CD4-positive, alpha-beta T cell treated with Interleukin-2 at 100 ng/mL for 4 hours (primary cell): ENCODE results near the gene IGIP.

ENCODE experiments used
- DNase-seq: peaks from one replicate; pipeline ENCODE4 v3.0.0-alpha.2; 2020; ENCODE audit warnings: low spot score

Gene IGIP

GRCh38 chr5:140111859-140112551 is 13.7 kb upstream of the IGIP start:
- no peak for DNase-seq

DNA sequence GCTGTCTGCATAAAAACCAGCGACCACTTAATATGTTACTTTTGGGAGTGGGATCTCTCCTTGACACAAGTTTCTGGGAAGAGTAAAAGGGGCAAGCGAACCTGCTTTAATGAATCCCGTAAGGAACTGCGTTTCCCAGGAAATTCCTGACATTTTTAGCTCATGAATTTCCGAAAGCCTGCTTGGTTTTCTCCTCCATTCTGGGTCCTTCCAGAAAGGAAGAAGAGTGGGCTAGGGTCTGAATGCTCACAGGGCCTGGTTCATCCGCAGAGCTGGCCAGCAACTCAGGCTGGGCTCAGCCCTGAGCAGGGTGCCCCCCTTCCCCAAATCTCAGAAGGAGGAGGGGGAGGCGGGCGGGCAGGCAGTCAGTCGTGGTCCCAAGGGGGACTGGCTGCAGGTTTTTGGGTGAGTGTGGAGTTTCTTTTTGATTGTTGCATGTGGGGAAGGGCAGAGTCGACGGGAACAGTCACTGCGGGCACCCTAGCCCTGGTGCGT is 13.0 kb upstream of the IGIP start:
- no peak for DNase-seq

- peak; percentile 11 for DNase-seq
Measured at GRCh38 chr5:140113180-140113698, 12.5 kb upstream of the IGIP start.

DNA sequence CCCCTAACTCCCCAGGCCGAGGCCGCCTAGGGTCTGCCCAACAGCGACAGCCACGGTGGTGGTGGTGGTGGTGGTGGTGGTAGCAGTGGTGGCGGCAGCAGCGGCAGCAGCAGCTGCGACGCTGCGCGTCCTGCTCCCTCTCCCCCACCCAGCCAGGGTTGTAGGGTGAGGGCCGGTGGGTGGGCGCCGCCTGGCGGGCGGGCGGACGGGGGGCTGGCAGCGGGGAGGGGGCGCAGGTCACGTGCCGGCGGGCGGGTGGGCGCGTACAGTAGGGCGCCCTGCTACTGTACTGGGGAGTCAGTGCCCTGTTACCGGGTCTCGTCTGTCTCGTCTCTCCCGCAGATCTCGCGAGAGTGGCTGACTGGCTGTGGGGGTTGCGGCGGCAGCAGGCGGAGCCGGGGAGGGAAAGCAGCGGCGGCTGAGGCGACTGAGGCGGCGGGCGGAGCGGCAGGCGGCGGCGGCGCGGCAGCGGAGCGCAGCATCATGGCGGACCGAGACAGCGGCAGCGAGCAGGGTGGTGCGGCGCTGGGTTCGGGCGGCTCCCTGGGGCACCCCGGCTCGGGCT is 12.0 kb upstream of the IGIP start, which contains the start of gene PURA:
Gene PURA (plus strand): TSS at position 411 of the 565 bp plus-strand sequence. CDS start 73 bp downstream, at position 484.
- DNase-seq: peak; percentile 98

- peak; percentile 30 for DNase-seq
Measured at GRCh38 chr5:140114341-140115185, 11.2 kb upstream of the IGIP start.

- DNase-seq: no peak
Measured at GRCh38 chr5:140115186-140115500, 10.6 kb upstream of the IGIP start.

DNA sequence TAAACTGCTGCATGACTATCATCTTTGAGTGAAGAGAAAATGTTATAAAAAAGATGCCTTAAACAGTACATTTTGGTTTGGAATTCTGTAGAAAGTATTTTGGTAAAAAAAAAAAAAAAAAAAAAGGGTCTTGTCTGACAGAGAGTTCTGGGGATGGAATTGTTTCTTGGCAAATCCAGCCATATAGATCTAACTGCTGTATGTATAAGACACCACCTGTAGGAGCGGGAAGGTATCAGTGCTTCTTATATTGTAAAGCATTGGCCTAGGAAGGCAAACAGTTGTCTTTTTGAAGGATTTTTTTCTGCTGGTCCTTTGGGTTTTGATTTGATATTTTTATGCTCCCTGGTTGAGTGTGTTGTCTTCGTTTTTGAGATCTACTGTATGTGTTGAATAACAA is 9.0 kb upstream of the IGIP start:
- no peak for DNase-seq

- no peak for DNase-seq
Measured at GRCh38 chr5:140117523-140117922, 8.2 kb upstream of the IGIP start.

DNA sequence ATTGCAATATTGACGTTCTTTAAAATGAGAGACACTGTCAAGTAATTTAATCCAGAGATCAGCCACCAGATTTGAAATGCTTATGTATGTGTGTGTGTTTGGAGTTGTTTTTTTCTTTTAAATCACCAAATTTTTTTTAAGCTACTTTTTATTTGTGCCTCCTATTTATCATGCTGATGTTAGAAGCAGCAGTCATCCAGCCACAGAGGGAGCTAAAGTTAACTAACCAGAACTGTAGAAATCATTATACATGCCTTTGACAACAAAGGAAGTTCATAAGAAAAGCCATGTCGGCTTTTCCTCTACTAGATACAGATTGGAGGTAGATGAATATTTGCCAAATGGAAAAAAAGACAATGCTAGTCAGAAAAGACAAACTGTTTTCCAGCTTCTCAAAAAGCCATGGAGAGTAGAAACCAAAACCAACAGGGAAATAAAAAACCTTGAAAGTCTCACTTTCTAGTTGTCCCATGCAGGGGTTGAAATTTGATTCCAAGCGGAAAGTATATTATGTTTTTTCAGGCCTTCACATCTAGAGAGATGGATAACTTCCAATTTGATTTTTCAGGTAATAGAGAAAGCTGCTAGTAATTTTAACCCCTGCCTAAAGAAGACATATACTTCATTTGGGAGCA is 7.3 kb upstream of the IGIP start:
- DNase-seq: no peak

DNA sequence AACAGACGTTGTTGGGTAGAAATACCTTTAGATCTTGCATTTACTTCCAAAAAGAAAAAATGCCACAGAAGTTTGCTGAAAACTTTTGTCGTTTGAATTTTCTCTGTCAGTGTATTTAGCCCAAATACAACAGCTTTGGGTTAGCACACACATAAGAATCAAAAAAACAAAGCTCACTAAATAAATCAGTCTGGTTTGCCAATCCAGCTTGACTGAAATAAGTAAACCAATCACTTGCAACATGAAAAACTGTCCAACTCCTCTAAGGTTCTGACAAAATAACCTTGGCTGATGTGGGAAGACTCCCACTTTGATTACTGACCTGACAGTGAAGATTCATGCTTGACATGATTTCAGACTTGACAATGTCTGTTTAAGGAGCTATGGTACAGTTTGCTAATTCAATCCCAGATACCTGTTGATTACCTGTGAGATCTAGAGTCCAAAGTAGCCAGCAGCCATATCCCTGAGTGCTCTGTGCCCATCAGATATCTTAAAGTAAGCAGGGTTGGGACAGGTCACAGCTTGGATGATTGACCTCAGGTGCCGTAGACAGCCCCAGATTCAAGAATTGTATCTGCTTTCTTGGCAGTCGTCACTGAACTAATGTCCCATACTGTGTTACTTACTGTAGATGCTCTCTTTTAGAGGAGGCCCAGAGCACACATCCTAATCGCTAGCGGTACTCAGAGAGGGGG is 727 bp downstream of the IGIP start:
- no peak for DNase-seq

GRCh38 chr5:140128376-140128775 is 2.6 kb downstream of the IGIP start:
- DNase-seq: no peak

GRCh38 chr5:140130949-140131733 is 5.4 kb downstream of the IGIP start:
- no peak for DNase-seq

DNA sequence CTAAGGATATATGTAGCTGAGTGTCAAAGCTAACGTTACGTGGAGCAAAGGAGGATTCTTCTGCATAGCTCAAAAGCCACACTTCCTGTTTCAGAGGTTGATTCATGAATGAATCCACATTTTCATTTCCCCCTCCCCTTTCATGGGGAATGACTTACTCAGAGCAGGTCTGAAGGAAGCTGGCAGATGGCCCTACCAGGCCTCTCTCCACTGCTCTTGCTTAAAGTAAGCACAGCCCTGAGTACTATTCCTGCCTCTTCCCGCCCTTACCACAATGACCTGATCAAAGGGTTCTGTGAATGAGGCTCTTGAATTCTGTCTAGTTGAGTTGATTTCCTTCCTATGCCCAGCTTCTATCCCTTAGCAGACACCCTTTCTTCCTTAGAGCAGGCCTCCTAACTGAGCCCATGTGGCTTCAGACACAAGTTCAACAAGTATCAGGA is 6.3 kb downstream of the IGIP start:
- peak; percentile 10 for DNase-seq

GRCh38 chr5:140133514-140134167 is 7.9 kb downstream of the IGIP start:
- no peak for DNase-seq

- no peak for DNase-seq
Measured at GRCh38 chr5:140134277-140134935, 8.7 kb downstream of the IGIP start.

GRCh38 chr5:140135127-140135526 is 9.4 kb downstream of the IGIP start:
- DNase-seq: no peak

DNA sequence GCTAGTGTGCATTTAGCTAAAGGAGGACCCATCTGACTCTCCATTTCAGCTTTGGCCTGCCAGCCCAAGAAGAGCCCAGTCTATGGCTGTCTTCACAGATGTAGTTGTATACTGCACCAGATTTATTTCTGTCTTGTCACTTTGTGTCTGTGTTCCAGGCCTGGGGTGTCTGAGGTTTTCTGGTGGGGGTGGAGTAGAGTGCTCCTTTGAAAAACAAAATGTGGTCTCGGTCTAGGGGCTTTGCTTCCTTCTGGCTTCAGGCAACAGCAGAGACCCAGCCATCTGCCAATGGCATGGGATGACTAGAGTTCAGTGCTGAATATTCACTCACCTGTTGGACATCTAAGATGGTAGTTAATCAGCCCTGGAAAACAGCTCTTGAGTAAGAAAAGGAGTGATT is 10.9 kb downstream of the IGIP start:
- no peak for DNase-seq

DNA sequence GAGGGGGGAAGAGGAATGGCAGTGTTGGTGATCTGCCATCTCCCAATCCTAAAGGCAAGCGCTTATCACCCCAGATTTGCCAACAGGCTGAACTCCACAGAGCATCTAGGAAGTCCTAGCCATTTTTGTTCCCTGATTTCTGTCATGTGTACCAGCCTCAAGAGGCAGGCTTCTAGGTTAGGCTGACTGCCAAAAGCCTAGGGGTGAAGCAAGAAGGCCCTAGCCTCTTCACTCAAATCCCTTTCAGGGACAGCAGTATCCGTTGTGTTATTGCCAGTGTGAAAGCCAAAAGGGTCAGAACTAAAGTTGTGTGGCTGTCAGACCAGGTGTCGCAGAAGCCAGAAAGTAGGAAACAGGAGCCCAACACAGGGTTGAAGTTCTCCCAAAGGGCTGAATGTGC is 14.7 kb downstream of the IGIP start:
- no peak for DNase-seq

DNA sequence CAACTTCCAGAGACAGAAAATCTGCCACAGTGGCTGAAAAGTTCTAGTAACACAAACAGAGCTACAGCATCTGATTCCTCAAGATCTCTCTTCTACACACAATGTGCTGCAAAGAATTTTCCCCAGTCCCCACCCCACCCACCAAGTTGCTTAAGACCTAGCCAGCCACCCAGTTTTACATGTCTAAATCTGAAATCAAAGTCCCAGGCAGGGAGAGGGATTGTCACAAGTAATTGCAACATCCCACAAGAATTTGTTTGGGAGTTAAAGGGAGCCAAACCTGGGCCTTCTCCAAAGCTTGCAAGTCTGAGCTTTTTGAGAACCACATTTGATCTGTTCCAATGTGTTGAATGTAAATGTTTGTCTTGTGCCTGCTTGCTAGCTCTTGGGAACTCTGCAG is 15.5 kb downstream of the IGIP start:
- no peak for DNase-seq

DNA sequence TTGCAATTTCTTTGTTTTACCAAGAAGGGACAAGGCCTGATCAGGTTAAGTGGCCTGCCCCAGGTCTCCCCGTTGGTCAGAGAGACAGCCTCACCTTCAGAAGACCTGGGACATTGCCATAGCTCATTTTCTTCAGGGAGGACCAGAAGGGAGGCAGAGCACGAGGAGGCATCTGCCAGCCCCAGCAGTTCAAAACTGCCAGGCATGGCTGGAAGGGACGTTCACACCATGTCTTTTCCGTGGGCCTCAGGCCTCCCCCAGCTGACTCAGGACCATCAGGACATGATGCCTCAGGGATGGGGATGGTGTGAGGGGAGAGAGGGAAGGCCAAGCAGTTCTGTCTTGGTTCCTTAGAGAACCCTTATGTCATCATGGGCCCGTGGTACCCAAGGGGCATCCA is 16.5 kb downstream of the IGIP start:
- DNase-seq: no peak
